Kidney epithelial cell (primary cell): Measurements from ENCODE around the gene ZNHIT3. TPM values are rescaled to one million over a fixed set of nuclear protein-coding genes. Genes with fewer than 3 reads are reported as not detected.

Source experiments
- DNase-seq: peaks from one replicate; pipeline ENCODE4 v3.0.0-alpha.2; 2010; ENCODE audit warnings: low read depth
- H3K27me3 ChIP-seq: 2 replicates; pipeline ENCODE4 v1.6.0; 2011; ENCODE audit warnings: low read length; ENCODE audit not compliant: control insufficient read depth, insufficient read depth
- H3K36me3 ChIP-seq: 2 replicates; pipeline ENCODE4 v1.5.1; 2011; ENCODE audit warnings: low read length; ENCODE audit not compliant: control insufficient read depth, insufficient read depth
- H3K4me3 ChIP-seq: 2 replicates; pipeline ENCODE4 v1.5.1; 2011; ENCODE audit warnings: low read depth, mild to moderate bottlenecking, control low read depth, low read length
- total RNA-seq: library from RNA; depleted of rRNA; stranded (reverse); fragments of >200 nt; gene quantifications from 2 replicates; pipeline ENCODE4 v1.2.3, GENCODE V29; 2015
- TF ChIP-seq, protein P1 (sequence below): IDR thresholded peaks from 2 replicates; pipeline ENCODE4 v1.5.1; 2011; ENCODE audit warnings: mild to moderate bottlenecking, moderate library complexity, low read length, control low read depth, inconsistent platforms; ENCODE audit not compliant: insufficient read depth, poor library complexity, severe bottlenecking

The ZNHIT3 gene
- total RNA-seq, 1 donor from 2014 or later: 36.7 TPM

DNA sequence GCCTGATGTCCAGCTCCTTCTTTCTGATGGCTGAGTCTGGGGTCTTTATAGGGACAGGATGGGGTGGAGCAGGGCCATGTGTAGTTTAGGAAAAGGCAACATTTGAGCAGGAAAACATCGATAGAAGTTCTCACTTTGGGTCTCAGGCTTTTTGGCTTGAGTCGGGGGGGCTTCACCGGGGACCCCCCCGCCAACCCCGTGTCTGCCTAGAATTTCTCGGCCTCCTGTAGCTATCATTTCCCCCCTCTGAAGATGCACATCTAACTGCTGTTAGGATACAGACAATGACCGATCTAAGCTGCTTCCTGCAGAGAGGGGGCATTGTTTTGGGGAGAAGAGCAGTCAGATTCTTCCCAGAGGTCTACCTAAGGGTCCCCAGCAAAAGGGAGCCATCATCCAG is 16.7 kb upstream of the ZNHIT3 start:
- no peak for DNase-seq
- no peaks in the 10 kb centered on the region for H3K36me3 ChIP-seq
- TF ChIP-seq, protein P1, sequence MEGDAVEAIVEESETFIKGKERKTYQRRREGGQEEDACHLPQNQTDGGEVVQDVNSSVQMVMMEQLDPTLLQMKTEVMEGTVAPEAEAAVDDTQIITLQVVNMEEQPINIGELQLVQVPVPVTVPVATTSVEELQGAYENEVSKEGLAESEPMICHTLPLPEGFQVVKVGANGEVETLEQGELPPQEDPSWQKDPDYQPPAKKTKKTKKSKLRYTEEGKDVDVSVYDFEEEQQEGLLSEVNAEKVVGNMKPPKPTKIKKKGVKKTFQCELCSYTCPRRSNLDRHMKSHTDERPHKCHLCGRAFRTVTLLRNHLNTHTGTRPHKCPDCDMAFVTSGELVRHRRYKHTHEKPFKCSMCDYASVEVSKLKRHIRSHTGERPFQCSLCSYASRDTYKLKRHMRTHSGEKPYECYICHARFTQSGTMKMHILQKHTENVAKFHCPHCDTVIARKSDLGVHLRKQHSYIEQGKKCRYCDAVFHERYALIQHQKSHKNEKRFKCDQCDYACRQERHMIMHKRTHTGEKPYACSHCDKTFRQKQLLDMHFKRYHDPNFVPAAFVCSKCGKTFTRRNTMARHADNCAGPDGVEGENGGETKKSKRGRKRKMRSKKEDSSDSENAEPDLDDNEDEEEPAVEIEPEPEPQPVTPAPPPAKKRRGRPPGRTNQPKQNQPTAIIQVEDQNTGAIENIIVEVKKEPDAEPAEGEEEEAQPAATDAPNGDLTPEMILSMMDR: no peak
- no peak overlapping the region for H3K4me3 ChIP-seq
- peaks cover 25% of the 10 kb centered on the region for H3K27me3 ChIP-seq

DNA sequence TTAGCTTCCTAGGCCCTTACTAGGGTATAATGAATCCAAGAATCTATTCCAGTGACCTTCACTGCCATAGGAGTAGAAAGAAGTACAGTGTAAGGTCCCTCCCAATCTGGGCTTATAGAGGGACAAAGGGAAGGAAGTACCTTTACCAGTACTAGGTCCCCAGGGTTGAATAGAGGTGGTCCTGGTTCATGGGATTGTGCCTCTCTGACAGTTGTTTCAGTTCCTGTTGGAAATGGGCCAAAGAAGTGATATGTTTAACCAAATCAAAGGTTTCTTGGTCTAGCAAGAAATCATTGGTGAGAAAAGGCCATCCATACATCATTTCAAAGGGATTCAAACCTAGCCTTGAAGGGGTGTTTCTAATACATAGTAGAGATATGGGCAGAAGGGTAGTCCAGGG is 16.0 kb upstream of the ZNHIT3 start:
- H3K36me3 ChIP-seq: no peaks in the 10 kb centered on the region
- no peak overlapping the region for H3K4me3 ChIP-seq
- DNase-seq: no peak
- peaks cover 19% of the 10 kb centered on the region for H3K27me3 ChIP-seq
- TF ChIP-seq, protein P1: no peak

DNA sequence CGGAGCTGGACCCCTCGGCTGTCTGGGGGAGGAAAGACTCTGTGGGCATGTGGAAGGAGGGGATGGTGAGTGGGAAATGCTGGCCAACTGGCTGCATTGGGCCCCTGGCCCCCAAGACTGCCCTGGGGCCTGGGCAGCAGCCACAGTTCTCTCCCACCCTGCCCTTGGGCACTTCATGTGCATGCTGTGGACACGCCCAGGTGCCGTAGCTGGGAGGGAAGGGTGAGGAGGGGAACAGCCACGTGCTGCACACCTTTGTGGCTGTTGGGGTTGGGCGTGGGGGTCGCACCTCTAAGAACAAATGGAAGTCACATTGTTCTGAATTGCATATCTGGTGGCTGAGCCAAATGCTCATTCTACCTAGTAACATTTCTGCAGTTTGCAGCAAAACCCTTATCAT is 11.9 kb upstream of the ZNHIT3 start:
- H3K27me3 ChIP-seq: peaks cover 5% of the 10 kb centered on the region
- TF ChIP-seq, protein P1: no peak
- no peak for DNase-seq
- H3K36me3 ChIP-seq: no peaks in the 10 kb centered on the region
- no peak overlapping the region for H3K4me3 ChIP-seq

DNA sequence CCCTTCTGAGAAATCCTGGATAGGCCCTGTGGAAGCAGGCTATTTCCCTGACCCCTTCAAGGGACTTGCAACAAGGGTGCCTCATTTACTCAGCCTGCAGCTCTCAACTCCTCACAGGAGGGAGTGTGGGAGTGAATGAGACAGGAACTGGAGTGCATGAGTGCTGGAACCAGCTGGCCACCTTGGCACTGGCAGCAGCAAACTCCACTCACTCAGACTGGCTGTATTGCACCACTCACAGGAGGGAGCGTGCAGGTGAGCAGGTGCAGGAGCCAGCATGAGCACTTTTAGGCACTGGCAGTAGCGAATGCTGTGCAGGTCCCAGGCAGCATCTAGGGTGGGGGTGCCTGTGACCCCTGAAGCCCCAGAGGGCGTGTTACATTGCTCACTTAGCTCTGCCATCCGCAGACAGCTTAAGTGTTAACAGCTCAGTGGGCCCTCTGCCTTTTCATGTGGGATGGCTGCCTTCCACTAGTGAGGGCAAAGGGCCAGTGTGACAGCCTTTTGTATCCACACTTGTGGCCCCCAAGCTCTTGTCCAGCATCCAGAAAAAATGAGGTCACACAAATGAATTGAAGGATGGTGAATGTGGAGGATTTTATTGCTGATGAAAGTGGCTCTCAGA is 11.0 kb upstream of the ZNHIT3 start:
- DNase-seq: no peak
- Histone ChIP-seq H3K36me3 (no peaks in the 10 kb centered on the region), H3K4me3 (no peak overlapping the region), H3K27me3 (peaks cover 2% of the 10 kb centered on the region)
- TF ChIP-seq, protein P1: no peak

DNA sequence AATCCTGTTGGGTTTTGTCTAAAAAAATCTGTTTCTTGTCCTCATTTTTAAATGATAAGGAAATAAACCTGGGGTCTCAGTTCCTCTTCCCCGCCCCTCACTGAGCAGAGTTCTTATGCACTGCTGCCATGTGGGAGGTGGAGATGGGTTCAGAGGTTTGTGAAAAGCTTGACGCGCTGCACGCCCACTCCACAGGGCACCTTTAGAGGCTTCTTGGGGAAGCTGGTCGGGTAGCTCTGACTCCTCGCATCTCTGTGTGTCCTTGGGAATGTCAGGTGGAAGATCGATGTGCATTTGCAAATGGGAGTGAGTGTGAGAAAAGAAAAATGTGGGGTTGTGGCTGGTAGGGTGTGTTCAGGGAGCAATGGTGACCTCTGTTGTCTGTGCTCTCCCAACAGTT is 4.7 kb upstream of the ZNHIT3 start:
- no peak overlapping the region for H3K4me3 ChIP-seq
- no peaks in the 10 kb centered on the region for H3K36me3 ChIP-seq
- DNase-seq: no peak
- H3K27me3 ChIP-seq: peaks cover 11% of the 10 kb centered on the region
- TF ChIP-seq, protein P1: no peak
